Activated CD8-positive, alpha-beta T cell treated with anti-CD3 and anti-CD28 coated beads for 36 hours (primary cell): Measurements from ENCODE around the gene UNC13A. TPM values are rescaled to one million over a fixed set of nuclear protein-coding genes. Genes with fewer than 3 reads are reported as not detected.

Experiments
- ATAC-seq: fragments of 200-7000 bp; cut with Tn5 transposase; one replicate; pipeline ENCODE4 v1.10.0; 2021; ENCODE audit warnings: mild to moderate bottlenecking, moderate library complexity
- CTCF ChIA-PET: fragments of 350-600 bp; sonication (Branson Sonifier 250); formaldehyde crosslinking; loops from one replicate; lab custom pipeline; 2021; ENCODE audit warnings: antibody characterized with exemption; lab: Charles Lee
- POLR2A ChIA-PET: fragments of 350-600 bp; sonication (Branson Sonifier 250); formaldehyde crosslinking; loops from one replicate; lab custom pipeline; 2021; ENCODE audit warnings: antibody characterized with exemption; lab: Charles Lee
- DNase-seq: peaks from one replicate; pipeline ENCODE4 v3.0.0-alpha.2; 2020
- H3K27ac Mint-ChIP-seq: one replicate; pipeline ENCODE4 v1.8.0; 2021; ENCODE audit warnings: mild to moderate bottlenecking, mixed read lengths
- H3K27me3 Mint-ChIP-seq: one replicate; pipeline ENCODE4 v1.8.0; 2021; ENCODE audit warnings: mixed read lengths
- H3K36me3 Mint-ChIP-seq: one replicate; pipeline ENCODE4 v1.8.0; 2021; ENCODE audit warnings: low read depth, mixed read lengths
- H3K4me1 Mint-ChIP-seq: one replicate; pipeline ENCODE4 v1.8.0; 2021; ENCODE audit warnings: low read depth, mixed read lengths
- H3K4me3 Mint-ChIP-seq: one replicate; pipeline ENCODE4 v1.8.0; 2021; ENCODE audit warnings: mild to moderate bottlenecking, moderate library complexity, mixed read lengths
- H3K9me3 Mint-ChIP-seq: one replicate; pipeline ENCODE4 v1.8.0; 2021; ENCODE audit warnings: mixed read lengths
- CTCF ChIP-seq: fragments of 200-600 bp; IDR thresholded peaks from one replicate; pipeline ENCODE4 v1.8.0; 2022; ENCODE audit warnings: antibody characterized with exemption, mild to moderate bottlenecking
- intact Hi-C: fragments of 100-400 bp; cut with micrococcal nuclease; formaldehyde crosslinking; loops from one replicate; pipeline ENCODE4 v1.10.0; 2022
- total RNA-seq, 2 experiments: library from RNA; stranded (reverse); gene quantifications; one replicate each; pipeline ENCODE4 v1.2.3, GENCODE V29; 2021

UNC13A gene
- total RNA-seq, 2 experiments from 2014 or later, result not detected

- intact Hi-C loops, result no loop called here
- no peaks in the 10 kb centered on the region for H3K27me3 Mint-ChIP-seq
- H3K27ac Mint-ChIP-seq, result no peak overlapping the region
- no peak for TF ChIP-seq CTCF
- ATAC-seq (no peak), DNase-seq (no peak)
- H3K36me3 Mint-ChIP-seq, result peaks cover 66% of the 10 kb centered on the region
- no peak overlapping the region for H3K4me3 Mint-ChIP-seq
- ChIA-PET POLR2A (no interaction called here), CTCF (no interaction called here)
- H3K4me1 Mint-ChIP-seq, result peaks cover 2% of the 10 kb centered on the region
- H3K9me3 Mint-ChIP-seq, result no peaks in the 10 kb centered on the region
Measured at GRCh38 chr19:17577457-17578097, 110.6 kb downstream of the UNC13A start.

- H3K4me1 Mint-ChIP-seq, result peaks cover 2% of the 10 kb centered on the region
- H3K27ac Mint-ChIP-seq, result no peak overlapping the region
- no peaks in the 10 kb centered on the region for H3K9me3 Mint-ChIP-seq
- no peak for TF ChIP-seq CTCF
- ATAC-seq, result peak; percentile 55
- intact Hi-C loops, result no loop called here
- peaks cover 64% of the 10 kb centered on the region for H3K36me3 Mint-ChIP-seq
- DNase-seq, result peak; percentile 31
- no peaks in the 10 kb centered on the region for H3K27me3 Mint-ChIP-seq
- H3K4me3 Mint-ChIP-seq, result no peak overlapping the region
- ChIA-PET POLR2A (interaction anchor here (0.6 to 1.4 kb wide), 3 partner anchors 10 to 179 kb away, joined by 4 to 5 read pairs (median 4); no protein-coding TSS in a partner anchor), CTCF (interaction anchor here (0.6 to 0.9 kb wide), 2 partner anchors 124 to 297 kb away, joined by 3 read pairs; no protein-coding TSS in a partner anchor)
Measured at GRCh38 chr19:17576758-17577456, 111.2 kb downstream of the UNC13A start.

GRCh38 chr19:17575871-17576757 lies 112.0 kb downstream of the UNC13A start:
- H3K27ac Mint-ChIP-seq, result no peak overlapping the region
- peaks cover 62% of the 10 kb centered on the region for H3K36me3 Mint-ChIP-seq
- no peaks in the 10 kb centered on the region for H3K9me3 Mint-ChIP-seq
- TF ChIP-seq CTCF, result no peak
- intact Hi-C loops, result no loop called here
- H3K4me3 Mint-ChIP-seq, result no peak overlapping the region
- ATAC-seq (no peak), DNase-seq (peak; percentile 13)
- H3K27me3 Mint-ChIP-seq, result no peaks in the 10 kb centered on the region
- POLR2A ChIA-PET, result interaction anchor here (0.6 to 1.4 kb wide), 5 partner anchors 9 to 179 kb away, joined by 3 to 5 read pairs (median 4); no protein-coding TSS in a partner anchor
- H3K4me1 Mint-ChIP-seq, result peaks cover 2% of the 10 kb centered on the region
- CTCF ChIA-PET, result interaction anchor here (0.6 to 1.2 kb wide), 5 partner anchors 21 to 296 kb away, joined by 3 read pairs; no protein-coding TSS in a partner anchor

- H3K9me3 Mint-ChIP-seq, result no peaks in the 10 kb centered on the region
- DNase-seq (no peak), ATAC-seq (no peak)
- TF ChIP-seq CTCF, result no peak
- ChIA-PET POLR2A (interaction anchor here (1.2 to 1.5 kb wide), 4 partner anchors 9 to 16 kb away, joined by 3 to 5 read pairs (median 3); no protein-coding TSS in a partner anchor), CTCF (interaction anchor here (1.0 to 2.5 kb wide), 7 partner anchors 10 to 97 kb away, joined by 3 to 21 read pairs (median 7); no protein-coding TSS in a partner anchor)
- no peak overlapping the region for H3K27ac Mint-ChIP-seq
- H3K36me3 Mint-ChIP-seq, result peaks cover 46% of the 10 kb centered on the region
- intact Hi-C loops, result no loop called here
- no peaks in the 10 kb centered on the region for H3K27me3 Mint-ChIP-seq
- H3K4me1 Mint-ChIP-seq, result peaks cover 2% of the 10 kb centered on the region
- H3K4me3 Mint-ChIP-seq, result no peak overlapping the region
Measured at GRCh38 chr19:17572638-17573037, 115.5 kb downstream of the UNC13A start.
